HG02798 (cell line): ENCODE results near the gene HYAL1.

Experiments used
- ATAC-seq: cut with Tn5 transposase; IDR thresholded peaks from one replicate; pipeline ENCODE4 v1.9.1; 2021; ENCODE audit warnings: mild to moderate bottlenecking; ENCODE audit not compliant: unreplicated experiment, poor library complexity

The HYAL1 gene

GRCh38 chr3:50303013-50303815, at the start of gene HYAL1:
Gene HYAL1 (minus strand): TSS chr3:50303574. CDS start chr3:50302956, 618 bp downstream.
- no peak for ATAC-seq

GRCh38 chr3:50352781-50353180, 49.4 kb upstream of the HYAL1 start:
- ATAC-seq, result no peak

GRCh38 chr3:50351323-50351697, 47.9 kb upstream of the HYAL1 start:
- no peak for ATAC-seq

GRCh38 chr3:50350527-50351322, 47.4 kb upstream of the HYAL1 start, which contains the start of the genes CYB561D2 and NPRL2:
Gene CYB561D2 (plus strand): TSS chr3:50350862. CDS start chr3:50351434, 572 bp downstream.
Gene NPRL2 (minus strand): TSS chr3:50350775. CDS start chr3:50350652, 123 bp downstream.
- ATAC-seq, result peak; percentile 86

GRCh38 chr3:50350213-50350526, 46.8 kb upstream of the HYAL1 start:
- no peak for ATAC-seq

GRCh38 chr3:50347187-50347813, 43.9 kb upstream of the HYAL1 start:
- ATAC-seq, result no peak

- ATAC-seq, result no peak
Measured at GRCh38 chr3:50345586-50346234, 42.3 kb upstream of the HYAL1 start, which contains the start of gene ZMYND10. Gene ZMYND10 (minus strand): TSS chr3:50345732. CDS start chr3:50345579, 153 bp downstream.

GRCh38 chr3:50345008-50345407, 41.6 kb upstream of the HYAL1 start:
- no peak for ATAC-seq

GRCh38 chr3:50342813-50343633, 39.6 kb upstream of the HYAL1 start:
- no peak for ATAC-seq

GRCh38 chr3:50341996-50342650, 38.7 kb upstream of the HYAL1 start:
- ATAC-seq, result no peak

GRCh38 chr3:50341537-50341936, 38.2 kb upstream of the HYAL1 start:
- no peak for ATAC-seq

GRCh38 chr3:50340448-50341329, 37.3 kb upstream of the HYAL1 start, which contains the start of gene RASSF1:
Gene RASSF1 (minus strand): TSS chr3:50340836. CDS start chr3:50340805, 31 bp downstream.
- ATAC-seq, result no peak

GRCh38 chr3:50340147-50340447, 36.7 kb upstream of the HYAL1 start:
- no peak for ATAC-seq

- ATAC-seq, result no peak
Measured at GRCh38 chr3:50339485-50340146, 36.2 kb upstream of the HYAL1 start.

GRCh38 chr3:50338965-50339364, 35.6 kb upstream of the HYAL1 start:
- no peak for ATAC-seq

GRCh38 chr3:50337175-50337861, 33.9 kb upstream of the HYAL1 start:
- peak; percentile 87 for ATAC-seq
